Cerebellar nuclear complex (tissue), 1 donor: ENCODE results near the gene MATR3.
"Not testable (repeated sequence)": the region's sequence is repeated elsewhere in the genome, so short reads cannot be mapped to it uniquely, and the experiment has no call there.

Source experiments
- DNase-seq, 2 experiments: peaks; one replicate each; lab custom pipeline; 2025; lab: John Stamatoyannopoulos, UW

Gene MATR3

DNA sequence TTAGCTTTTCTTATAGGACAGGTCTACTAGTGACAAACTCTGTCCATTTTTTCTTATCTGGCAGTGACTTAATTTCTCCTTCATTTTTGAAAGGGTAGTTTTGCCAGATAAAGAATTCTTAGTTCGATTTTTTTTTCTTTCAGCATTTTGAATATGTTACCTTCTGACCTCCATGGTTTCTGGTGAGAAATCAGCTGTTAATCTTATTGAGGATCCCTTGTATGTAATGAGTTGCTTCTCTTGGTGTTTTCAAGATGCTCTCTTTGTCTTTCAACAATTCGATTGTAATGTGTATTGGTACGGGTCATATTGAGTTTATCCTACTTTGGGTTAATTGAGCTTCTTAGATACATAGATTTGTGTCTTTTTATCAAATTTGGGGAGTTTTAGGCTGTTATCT is 60.6 kb downstream of the MATR3 start:
- DNase-seq = no peak

- not testable (repeated sequence) for DNase-seq
These were observed 62.4 kb downstream of the MATR3 start for GRCh38 chr5:139355900-139356299.

GRCh38 chr5:139358064-139358463 is 64.5 kb downstream of the MATR3 start:
- DNase-seq = no peak

DNA sequence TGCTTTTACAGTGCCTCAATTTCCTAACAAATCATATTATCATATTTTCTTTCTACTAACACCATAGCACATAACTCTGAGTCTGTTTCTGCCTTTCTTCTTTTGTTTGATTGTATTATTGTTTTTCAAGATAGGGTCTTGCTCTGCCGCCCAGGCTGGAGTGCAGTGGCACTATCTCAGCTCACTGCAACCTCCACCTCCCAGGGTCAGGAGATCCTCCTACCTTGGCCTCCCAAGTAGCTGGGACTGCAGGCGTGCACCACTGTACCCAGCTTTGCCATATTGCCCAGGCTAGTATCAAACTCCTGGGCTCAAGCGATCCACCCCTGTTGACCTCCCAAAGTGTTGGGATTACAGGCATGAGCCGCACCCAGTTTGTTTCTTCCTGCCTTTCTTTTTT is 66.8 kb downstream of the MATR3 start:
- DNase-seq = no peak

- DNase-seq = no peak
These were observed 68.4 kb downstream of the MATR3 start for GRCh38 chr5:139361835-139362429.

DNA sequence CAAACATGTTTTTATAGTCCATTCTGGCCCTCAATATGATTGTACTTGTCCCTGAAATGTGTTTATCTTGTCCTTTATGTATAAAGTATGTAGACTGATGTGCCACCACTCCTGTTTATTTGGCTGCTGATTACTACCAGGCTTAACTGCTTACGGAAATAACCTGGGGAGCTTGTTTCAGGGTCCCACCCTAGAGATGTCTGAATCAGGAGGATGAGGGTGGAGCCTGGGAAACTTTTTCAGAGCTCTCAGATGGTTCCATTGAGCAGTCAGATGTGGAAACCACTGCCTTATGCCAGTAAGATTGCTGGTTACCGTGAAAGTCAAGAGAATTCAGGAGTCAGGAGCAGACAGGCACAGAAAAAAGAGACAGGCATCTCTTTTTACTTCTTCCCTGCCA is 70.4 kb downstream of the MATR3 start:
- no peak for DNase-seq

DNA sequence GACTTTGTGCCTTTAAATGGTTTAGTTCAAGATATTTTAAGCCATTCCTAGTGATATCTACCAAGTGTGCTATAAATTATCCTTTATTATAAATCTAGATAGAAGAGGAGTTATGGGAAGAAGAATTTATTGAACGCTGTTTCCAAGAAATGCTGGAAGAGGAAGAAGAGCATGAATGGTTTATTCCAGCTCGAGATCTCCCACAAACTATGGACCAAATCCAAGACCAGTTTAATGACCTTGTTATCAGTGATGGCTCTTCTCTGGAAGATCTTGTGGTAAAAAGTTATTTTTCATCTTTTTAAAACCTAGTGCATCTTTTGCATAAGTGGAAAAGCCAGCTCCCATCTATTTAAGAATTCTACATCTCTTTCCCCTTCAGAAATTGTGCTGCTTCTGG is 70.9 kb downstream of the MATR3 start:
- no peak for DNase-seq

- no peak for DNase-seq
These were observed 75.1 kb downstream of the MATR3 start for GRCh38 chr5:139368613-139369012.

DNA sequence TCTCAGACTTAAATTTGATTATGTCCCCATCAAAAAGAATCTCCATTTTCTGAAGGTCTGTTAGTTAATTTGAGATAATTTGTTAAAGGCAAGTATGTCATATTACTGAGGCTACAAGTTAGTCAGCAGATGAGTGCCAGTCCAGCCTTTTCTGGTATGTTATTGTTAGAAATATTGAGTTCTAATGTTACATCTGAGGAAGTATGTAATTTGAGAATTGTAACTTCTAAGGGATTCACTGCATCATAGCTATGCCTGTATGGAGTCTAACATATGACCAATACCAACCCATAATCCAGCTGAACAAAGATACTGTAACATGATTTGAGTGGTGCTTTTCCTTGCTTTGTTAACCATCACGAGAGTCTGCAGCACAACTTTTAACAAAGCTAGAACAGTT is 75.6 kb downstream of the MATR3 start:
- no peak for DNase-seq

GRCh38 chr5:139371482-139372435 is 78.2 kb downstream of the MATR3 start:
- no peak for DNase-seq

- no peak for DNase-seq
These were observed 81.4 kb downstream of the MATR3 start for GRCh38 chr5:139374909-139375308.

- DNase-seq = no peak
These were observed 82.8 kb downstream of the MATR3 start for GRCh38 chr5:139376364-139376763.

GRCh38 chr5:139377226-139377625 is 83.7 kb downstream of the MATR3 start:
- DNase-seq = no peak

DNA sequence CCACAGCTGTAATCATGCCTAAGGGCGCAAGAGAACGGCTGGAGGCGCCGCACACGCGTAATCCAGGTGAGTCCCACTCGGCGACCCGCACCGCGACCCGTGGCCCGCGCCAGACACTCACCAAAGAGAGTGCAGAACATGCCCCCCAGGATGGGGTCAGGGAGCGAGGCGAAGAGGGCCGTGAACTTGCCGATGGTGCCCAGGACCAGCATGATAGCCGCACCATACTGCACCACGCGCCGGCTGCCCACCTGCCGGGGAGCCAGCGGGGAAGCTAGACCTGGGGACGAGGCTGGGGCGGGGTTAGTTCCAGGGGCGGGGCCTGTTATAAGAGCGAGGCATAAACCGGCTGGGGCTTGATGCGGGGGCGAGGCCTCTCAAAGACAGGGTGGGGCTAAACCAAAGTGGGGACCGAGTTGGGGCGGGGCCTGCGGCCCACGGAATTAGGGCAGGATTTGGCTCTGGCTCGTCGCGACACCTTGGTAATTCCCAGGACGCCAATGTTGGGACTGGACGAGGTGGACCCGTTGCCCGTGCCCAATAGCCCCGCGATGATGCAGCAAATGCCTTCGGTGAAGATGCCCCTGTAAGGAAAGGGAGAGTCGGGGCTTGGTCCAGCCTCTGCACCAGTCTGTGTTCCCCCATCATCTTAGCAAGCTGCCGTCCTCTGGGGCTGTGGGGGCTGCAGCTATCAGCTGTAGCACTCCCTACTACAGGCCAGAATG is 84.7 kb downstream of the MATR3 start:
- DNase-seq = no peak

- no peak for DNase-seq
These were observed 85.4 kb downstream of the MATR3 start for GRCh38 chr5:139378941-139379361.

- DNase-seq = no peak
These were observed 86.3 kb downstream of the MATR3 start for GRCh38 chr5:139379626-139380449.
